Middle frontal gyrus (tissue), 1 donor: ENCODE data around the gene AP3B1.

Experiments
- DNase-seq: peaks from one replicate; pipeline ENCODE4 v3.0.0-alpha.2; 2015; ENCODE audit warnings: low spot score; ENCODE audit errors: extremely low spot score

Gene AP3B1, protein sequence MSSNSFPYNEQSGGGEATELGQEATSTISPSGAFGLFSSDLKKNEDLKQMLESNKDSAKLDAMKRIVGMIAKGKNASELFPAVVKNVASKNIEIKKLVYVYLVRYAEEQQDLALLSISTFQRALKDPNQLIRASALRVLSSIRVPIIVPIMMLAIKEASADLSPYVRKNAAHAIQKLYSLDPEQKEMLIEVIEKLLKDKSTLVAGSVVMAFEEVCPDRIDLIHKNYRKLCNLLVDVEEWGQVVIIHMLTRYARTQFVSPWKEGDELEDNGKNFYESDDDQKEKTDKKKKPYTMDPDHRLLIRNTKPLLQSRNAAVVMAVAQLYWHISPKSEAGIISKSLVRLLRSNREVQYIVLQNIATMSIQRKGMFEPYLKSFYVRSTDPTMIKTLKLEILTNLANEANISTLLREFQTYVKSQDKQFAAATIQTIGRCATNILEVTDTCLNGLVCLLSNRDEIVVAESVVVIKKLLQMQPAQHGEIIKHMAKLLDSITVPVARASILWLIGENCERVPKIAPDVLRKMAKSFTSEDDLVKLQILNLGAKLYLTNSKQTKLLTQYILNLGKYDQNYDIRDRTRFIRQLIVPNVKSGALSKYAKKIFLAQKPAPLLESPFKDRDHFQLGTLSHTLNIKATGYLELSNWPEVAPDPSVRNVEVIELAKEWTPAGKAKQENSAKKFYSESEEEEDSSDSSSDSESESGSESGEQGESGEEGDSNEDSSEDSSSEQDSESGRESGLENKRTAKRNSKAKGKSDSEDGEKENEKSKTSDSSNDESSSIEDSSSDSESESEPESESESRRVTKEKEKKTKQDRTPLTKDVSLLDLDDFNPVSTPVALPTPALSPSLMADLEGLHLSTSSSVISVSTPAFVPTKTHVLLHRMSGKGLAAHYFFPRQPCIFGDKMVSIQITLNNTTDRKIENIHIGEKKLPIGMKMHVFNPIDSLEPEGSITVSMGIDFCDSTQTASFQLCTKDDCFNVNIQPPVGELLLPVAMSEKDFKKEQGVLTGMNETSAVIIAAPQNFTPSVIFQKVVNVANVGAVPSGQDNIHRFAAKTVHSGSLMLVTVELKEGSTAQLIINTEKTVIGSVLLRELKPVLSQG

DNA sequence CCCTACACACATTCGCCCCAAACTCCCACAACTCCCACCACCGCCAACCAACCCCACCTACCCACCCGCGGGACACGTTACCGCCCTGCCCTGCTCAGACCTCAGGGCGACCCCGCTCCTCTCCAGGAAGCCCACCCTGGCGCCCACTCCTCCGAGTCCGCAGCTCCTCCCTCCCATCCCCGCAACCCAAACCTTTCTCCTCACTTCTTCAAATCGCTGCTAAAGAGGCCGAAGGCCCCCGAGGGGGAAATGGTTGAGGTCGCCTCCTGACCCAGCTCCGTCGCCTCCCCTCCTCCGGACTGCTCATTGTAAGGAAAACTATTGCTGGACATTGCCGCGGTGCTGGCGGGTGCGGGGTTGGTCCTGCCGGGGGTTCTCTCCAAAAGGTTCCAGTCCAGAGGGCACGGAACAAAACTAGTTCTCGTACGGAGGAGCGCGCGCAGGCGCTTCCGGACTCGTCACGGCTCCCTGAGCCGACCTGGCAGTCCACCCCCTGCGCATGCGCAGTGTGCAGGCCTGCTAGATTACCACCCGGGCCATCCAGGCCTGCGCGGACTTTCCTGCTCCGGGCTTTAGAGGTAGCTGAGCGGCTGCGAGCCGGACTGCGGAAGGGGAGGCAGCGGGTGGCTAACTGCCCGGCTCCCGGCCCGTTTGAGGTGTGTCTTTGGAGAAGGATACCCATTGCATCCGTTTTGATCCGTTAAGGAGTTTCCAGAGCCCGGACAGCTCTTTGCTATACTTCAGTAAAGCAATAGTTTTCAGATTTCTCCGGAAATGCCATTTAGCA lies at the start of gene AP3B1:
TSS of gene AP3B1 (minus strand) at position 451 of the 787 bp plus-strand sequence. CDS start at position 332, 119 bp downstream.
- peak; percentile 99 for DNase-seq

DNA sequence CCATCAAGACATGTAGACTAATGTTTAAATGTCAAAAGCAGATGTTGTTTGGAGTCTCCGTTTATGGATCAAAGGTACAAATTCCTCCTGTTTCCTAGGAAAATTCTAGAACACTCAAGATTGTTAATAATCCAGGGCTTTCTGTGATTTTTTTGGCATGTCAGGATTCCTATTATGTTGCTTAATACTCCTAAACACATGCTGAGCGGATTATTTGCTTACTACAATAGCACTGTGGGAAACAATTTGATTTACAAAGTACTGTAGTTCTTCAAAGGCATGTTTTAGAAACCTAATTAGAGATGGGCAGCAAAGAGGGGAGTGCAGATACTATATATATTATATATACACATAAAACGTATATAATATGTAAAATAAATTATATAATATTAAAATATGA lies 46.9 kb upstream of the AP3B1 start:
- no peak for DNase-seq

DNA sequence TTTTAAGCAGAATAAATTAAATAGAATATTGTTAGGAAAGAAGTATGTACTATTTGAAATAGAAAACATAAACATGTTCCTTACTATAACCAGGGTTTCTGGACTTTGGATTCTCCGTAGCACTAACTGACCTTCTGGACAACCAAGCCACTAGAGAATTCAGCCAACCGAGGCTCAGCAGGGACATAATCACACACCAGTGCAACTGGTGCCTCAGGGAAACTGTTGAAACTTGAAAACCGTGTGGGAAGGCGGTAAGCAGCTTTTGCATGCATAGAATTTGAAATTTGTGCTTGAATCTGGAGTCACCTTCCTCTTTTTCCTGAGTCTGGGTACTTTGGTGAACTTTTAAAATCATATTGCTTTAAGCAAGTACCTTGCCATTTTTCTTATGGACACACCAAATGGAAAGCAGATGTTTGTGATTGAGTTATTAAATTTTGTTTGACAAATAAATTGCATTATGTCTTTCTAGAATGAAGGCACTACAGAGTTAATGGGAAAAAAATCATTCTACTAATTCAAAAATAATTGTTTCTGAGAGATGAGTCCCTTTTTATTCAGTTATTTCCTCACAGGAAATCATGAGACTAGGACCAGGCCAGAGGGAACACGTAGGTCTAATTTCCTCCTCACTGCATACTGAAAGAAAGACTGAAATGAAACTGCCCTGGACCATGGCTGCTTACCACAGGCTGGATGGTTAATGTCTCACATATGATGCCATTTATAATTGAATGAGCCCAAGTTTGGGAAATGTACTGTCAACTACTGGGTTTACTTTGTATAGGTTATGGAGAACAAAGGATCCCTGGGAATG lies 45.3 kb upstream of the AP3B1 start:
- DNase-seq: no peak

DNA sequence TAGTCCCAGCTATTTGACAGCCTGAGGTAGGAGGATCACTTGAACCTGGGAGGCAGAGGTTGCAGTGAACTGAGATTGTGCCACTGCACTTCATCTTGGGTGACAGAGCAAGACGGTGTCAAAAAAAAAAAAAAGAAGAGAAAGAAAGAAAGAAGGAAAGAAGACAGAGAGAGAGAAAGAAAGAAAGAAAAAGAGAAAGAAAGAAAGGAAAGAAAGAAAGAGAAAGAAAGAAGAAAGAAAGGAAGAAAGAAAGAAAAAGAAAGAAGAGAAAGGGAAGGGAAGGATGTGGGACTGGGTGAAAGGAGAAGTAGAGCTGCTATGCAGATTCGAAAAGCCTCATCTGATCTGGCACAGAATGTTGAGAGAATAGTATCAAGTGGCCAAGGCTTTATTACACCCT lies 42.2 kb upstream of the AP3B1 start:
- DNase-seq: no peak

DNA sequence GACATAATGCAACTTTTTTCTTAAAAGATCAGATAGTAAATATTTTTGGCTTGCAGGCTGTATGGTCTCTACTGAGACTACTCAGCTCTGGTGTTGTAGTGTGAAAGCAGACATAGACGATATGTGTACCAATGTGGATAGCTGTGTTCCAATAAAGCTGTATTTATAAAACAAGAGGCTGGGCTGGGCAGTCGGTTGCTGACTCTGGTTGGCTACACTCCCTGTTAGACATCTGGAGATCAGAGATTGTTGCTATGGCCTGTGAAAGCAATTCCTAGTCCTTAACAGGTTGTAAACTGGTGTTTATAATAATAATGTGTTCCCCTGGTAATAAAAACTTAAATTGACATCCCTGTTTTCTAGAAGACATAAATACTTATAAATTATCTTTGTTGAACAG lies 41.5 kb upstream of the AP3B1 start:
- DNase-seq: no peak

DNA sequence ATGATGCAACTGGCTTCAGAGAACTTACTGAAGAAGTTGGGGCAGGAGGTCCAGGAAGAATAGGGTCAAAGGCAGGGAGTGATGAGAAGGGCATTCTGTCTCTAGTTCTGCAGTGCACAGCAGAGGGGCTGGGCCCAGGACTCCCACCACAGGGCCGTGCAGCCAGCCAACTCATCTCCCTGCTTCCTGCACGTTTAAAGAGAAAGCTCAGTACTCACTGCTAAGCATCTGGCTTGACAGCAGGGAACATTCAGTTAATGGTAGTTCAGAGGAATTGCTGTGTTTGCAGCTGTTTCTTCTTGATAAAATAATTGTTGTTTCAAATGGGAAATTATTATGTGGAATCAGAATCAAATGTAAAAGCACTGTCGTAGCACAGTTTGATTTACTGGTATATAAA lies 40.3 kb upstream of the AP3B1 start:
- DNase-seq: no peak

DNA sequence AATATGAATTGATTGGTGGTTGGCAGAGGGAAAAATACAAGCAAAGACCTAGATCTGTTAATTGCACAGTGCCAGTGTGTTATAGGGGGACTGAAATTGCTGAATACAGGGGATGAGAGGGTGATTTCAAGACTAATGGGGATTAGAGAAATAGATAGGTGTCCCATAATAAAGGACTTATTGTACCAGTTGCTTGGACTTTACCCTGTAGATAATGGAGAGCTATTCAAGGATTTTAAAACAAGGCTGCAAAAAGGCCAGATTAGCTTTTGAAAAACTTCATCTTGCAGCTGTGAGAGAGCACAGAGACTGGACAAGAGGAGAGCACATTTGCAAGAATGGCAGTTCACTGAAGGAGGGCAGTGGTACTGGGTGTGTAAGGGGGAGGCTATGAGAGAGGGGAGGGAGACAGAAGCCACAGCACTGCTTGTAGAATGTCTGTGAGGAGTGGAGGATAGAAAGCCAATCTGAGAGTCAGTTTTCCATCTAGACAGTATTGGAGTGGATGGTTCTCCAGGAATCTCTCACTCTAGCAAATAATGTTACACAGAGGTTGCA lies 37.1 kb upstream of the AP3B1 start:
- no peak for DNase-seq

DNA sequence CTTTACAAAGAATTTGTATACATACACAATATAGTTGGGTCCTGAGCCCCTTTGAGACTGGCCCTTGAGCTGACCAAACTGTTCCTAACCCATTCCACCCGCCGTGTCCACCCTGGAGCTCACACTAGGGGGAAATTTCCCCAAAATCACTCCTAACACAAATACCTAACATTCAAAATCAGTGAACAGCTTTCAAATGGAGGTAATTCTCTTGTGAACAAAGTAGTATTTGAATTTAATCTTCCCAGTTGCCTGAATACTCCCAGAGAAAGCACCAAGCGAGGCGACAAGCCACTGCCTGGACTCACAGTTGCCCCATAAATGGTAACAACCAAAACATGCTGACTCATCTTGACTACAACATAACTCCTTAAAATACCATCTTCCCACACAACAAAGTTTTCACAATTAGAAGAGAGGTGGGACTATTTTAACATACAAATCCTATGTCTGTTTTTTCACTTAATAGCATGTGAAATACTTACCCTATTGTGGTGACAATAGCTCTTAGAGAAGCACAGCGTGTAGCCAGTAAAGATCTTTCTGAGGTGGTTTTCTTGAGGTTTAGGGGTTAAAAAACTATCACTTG lies 34.2 kb upstream of the AP3B1 start:
- no peak for DNase-seq

DNA sequence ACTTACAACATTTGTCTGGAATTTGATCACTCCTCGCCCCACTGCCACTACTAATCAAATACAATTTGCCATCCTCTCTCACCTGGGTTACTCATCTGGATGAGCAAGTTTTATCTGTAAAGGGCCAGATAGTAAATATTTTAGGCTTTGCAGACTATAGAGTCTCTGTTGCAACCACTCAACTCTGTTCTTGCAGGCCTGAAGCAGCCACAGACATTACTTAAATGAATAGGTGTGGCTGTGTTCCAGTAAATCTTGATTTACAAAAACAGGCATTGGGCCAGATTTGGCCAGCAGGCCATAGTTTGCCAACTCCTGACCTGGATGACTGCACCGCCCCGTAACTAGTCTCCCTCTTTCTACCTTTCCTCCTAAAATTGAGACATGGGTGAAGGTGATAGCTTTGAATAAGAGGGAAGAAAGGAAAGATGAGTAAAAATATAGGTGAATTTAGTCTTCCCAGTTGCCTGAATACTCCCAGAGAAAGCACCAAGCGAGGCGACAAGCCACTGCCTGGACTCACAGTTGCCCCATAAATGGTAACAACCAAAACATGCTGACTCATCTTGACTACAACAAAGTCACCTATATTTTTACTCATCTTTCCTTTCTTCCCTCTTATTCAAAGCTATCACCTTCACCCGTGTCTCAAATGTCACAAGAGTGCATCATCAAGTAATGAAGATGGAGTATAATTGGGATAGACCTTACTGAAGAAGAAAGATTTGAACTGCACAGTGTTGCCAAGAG lies 33.4 kb upstream of the AP3B1 start:
- no peak for DNase-seq

DNA sequence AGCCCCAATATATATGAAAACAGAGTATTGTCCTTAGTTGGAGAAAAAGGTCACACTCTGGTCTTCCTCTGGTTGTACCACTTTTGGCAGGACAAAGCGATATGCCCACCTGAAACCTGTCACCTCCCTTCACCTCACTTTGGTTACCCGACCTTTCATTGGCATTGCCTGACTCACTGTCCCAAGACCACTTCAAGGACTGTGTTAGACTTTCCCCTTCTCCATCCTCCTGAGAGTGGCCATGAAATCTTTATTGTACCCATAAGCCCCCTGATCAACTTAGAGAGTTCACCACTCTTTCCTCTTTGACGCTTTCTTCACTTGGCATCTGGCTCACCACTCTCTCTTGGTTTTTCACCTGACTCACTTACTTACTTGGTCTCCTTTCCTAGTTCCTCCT lies 32.4 kb upstream of the AP3B1 start:
- DNase-seq: no peak

DNA sequence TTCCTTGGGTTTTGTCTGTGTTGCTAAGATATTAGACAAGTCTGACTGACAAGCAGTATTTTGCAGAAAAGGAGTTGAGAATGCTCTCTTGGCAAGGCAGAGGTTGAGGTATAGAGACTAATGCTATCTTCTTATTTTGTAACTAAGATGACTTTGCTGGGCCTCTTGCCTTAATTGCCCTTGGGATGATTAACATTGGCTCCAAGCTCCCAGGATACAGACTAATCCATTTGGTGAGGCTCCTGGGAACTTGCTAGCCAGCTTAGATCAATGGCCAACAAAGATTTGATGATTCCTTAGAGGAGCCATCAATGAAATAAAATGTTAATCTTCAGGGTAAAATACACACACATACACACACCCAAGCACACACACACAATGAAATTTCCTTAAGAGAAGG lies 28.7 kb upstream of the AP3B1 start:
- no peak for DNase-seq

DNA sequence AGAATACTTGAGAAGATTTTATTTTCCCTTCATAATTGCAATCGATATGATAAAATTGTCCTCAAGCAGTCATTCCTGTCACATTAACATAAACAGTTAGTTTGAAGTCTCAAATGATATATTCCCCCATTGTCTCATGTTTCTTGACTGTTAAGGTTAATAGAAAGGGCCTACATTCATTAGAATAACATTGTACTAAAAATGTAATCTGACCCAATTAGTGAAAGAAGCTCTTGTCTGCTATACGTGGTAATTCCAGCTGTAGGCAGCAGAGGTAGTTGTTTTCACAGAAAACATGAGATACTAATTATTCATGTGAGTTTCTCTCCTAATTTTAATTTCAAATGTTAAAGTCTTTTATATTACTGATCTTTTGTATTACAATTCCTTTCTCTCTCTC lies 25.9 kb upstream of the AP3B1 start:
- DNase-seq: no peak

DNA sequence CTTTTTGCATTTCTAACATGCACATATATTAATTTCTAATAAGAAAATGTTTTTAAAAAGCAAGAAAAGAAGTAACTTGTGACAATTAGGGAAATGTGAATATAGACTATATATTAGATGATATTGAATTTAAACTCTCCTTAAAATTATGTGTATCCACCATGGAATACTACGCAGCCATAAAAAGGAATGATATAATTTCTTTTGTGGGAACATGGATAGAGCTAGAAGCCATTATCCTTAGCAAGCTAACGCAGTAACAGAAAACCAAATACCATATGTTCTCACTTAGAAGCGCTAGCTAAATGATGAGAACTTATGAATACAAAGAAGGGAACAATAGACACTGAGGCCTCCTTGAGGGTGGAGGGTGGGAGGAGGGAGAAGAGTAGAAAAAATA lies 23.8 kb upstream of the AP3B1 start:
- DNase-seq: no peak

DNA sequence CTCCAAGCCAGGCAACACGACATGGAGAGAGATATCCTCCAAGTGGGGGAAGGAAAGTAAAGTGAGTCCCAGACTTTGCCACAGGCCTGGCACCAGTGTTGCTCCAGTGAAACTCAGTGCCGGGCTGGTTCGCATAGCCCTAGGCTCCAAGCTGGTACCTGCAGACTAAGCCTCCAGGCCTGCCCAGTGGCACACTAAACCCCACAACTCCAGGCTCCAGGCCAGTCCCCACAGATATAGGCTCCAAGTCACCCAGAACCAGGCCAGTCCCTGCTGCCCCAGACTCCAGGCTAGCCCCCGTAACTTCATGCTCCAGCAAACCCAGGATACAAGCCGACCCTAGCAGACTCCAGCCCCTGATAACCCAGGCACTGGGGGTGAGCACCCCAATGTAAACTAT lies 23.0 kb upstream of the AP3B1 start:
- DNase-seq: no peak

DNA sequence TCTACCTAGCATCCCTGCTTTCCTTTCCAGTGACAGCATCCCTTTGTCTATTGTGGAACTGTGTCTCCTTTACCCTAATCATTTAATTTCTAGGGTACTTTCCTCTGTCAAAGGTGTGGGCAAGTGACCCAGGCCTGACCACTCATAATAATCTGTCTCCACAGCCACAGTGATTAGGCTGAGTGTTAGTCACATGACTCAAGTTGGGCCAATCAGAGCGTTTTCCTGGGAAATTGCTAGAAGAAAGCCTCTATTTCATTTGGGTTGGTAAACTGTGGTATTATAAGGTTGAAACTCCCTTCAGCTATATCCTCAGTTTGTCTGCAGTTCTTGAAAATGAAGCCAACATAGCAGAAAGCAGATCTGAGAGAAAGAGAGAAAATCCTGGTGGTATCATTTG lies 14.2 kb upstream of the AP3B1 start:
- DNase-seq: no peak

DNA sequence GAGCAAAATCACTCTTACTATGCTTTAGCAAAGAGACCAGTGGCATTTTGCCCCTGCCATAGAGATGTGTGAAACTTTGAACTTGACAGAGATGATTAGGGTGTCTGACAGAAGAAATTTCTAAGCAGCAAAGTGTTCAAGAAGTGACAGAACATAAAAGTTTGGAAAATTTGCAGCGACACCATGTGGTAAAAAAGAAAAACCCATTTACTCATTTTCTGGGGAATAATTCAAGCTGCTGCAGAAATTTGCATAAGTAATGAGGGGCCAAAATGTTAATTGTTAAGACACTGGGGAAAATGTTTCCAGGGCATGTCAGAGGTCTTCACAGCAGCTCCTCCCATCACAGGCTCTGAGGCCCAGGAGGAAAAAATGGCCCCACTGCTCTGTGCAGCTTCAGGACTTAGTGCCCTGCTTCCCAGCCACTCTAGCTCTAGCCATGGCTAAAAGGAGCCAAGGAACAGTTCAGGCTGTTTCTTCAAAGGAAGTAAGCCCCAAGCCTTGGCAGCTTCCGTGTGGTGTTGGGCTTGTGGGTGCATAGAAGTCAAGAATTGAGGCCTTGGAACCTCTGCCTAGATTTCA lies 6.1 kb upstream of the AP3B1 start:
- no peak for DNase-seq

DNA sequence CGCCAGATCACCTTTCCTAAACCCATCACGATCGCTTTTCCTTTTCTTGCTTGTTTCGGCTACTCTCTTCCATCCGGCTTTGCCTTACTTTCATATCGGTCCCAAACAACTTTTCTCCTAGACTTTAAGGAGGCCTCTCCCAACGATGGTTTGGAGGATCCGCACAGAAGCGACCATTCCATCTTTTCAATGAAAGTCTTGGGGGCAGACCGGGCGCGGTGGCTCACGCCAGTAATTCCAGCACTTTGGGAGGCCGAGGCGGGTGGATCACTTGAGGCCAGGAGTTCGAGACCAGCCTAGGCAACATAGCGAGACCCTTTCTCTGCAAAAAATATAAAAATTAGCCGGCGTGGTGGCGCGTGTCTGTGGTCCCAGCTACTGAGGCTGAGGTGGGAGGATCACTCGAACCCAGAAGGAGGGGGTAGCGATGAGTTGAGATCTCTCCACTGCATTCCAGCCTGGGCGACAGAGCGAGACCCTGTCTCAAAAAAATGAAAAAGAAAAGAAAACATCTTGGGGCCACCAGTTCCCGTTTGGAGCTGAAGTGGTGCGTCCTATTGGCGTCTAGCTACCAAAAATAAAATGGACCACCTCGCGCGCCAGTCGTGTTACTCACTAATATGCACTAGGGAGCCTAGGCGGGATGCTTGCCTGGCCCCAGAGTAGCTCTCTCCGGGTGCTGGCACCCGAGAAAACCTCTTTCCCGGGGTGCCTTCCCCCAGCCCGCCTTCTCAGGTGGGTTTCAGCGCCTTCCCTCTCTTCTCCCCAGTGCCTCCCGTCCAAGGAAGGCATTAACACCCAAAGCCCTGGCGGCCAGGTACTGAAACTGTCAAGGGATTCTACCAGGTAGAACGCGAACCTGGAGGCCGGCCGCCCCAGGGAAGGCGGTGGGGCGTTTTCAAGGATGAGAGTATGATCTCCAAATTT lies 800 bp upstream of the AP3B1 start:
- DNase-seq: no peak

DNA sequence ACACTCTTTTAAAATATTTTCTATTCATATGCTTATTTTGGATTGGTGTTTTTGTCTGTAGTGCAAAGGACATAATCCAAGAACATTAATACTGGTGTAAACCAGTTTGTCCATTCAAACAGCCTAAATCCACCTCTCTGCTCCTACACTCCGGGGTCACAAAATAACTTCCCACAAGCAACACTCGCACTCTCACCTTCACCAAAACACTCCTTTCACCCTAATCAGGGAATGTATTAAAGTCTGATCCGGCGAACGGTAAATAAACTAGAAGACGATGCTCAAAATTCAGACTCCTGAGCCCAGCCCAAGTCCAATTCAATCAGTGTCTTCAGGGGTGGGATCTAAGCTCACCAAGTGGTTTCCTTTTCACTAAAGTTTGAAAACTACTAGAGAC lies 649 bp downstream of the AP3B1 start:
- DNase-seq: no peak
